ENCODE results near the gene CSTF1.
A peak's percentile ranks its signal among the peaks of the same experiment; 100 is the strongest.

- TF ChIP-seq RAD21 (IDR thresholded peaks at IDR 0.05) (peak; percentile 50 to 58), TAF1 (conservative IDR thresholded peaks at IDR 0.05) (peak; percentile 34), EGR1 (IDR thresholded peaks at IDR 0.05; ENCODE audit: low read depth in 2 of 2) (peak; percentile 48 to 93), RXRA (IDR thresholded peaks at IDR 0.05) (peak; percentile 89), FOXA1 (IDR thresholded peaks at IDR 0.05) (peak; percentile 65), YY1 (IDR thresholded peaks at IDR 0.05) (peak; percentile 100), HNF4A (conservative IDR thresholded peaks at IDR 0.05) (peak; percentile 95 to 96)
- TF ChIP-seq, protein P1, sequence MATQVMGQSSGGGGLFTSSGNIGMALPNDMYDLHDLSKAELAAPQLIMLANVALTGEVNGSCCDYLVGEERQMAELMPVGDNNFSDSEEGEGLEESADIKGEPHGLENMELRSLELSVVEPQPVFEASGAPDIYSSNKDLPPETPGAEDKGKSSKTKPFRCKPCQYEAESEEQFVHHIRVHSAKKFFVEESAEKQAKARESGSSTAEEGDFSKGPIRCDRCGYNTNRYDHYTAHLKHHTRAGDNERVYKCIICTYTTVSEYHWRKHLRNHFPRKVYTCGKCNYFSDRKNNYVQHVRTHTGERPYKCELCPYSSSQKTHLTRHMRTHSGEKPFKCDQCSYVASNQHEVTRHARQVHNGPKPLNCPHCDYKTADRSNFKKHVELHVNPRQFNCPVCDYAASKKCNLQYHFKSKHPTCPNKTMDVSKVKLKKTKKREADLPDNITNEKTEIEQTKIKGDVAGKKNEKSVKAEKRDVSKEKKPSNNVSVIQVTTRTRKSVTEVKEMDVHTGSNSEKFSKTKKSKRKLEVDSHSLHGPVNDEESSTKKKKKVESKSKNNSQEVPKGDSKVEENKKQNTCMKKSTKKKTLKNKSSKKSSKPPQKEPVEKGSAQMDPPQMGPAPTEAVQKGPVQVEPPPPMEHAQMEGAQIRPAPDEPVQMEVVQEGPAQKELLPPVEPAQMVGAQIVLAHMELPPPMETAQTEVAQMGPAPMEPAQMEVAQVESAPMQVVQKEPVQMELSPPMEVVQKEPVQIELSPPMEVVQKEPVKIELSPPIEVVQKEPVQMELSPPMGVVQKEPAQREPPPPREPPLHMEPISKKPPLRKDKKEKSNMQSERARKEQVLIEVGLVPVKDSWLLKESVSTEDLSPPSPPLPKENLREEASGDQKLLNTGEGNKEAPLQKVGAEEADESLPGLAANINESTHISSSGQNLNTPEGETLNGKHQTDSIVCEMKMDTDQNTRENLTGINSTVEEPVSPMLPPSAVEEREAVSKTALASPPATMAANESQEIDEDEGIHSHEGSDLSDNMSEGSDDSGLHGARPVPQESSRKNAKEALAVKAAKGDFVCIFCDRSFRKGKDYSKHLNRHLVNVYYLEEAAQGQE (IDR thresholded peaks at IDR 0.05) = peak; percentile 90
- TF ChIP-seq, protein P2, sequence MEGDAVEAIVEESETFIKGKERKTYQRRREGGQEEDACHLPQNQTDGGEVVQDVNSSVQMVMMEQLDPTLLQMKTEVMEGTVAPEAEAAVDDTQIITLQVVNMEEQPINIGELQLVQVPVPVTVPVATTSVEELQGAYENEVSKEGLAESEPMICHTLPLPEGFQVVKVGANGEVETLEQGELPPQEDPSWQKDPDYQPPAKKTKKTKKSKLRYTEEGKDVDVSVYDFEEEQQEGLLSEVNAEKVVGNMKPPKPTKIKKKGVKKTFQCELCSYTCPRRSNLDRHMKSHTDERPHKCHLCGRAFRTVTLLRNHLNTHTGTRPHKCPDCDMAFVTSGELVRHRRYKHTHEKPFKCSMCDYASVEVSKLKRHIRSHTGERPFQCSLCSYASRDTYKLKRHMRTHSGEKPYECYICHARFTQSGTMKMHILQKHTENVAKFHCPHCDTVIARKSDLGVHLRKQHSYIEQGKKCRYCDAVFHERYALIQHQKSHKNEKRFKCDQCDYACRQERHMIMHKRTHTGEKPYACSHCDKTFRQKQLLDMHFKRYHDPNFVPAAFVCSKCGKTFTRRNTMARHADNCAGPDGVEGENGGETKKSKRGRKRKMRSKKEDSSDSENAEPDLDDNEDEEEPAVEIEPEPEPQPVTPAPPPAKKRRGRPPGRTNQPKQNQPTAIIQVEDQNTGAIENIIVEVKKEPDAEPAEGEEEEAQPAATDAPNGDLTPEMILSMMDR (IDR thresholded peaks at IDR 0.05; ENCODE audit: low read depth, low read length, missing input control) = no peak
These were observed at the start of gene CSTF1, which contains the start of gene AURKA for GRCh38 chr20:56392132-56392880.

Data from liver (tissue), 3 donors.